ENCODE results near the gene LCNL1.

Gene LCNL1

GRCh38 chr9:136942112-136942880, 40.5 kb upstream of the LCNL1 start:
- H3K36me3 ChIP-seq (ENCODE audit: control insufficient read depth in 1 of 2, insufficient read depth in 2 of 2, low read length in 2 of 2): peaks cover 13 to 47% of the 10 kb centered on the region in 2 donors
- H3K27me3 ChIP-seq (ENCODE audit: low read depth, low read length): no peaks in the 10 kb centered on the region
- H3K4me1 ChIP-seq (ENCODE audit: control insufficient read depth in 1 of 2, insufficient read depth in 2 of 2, low read length in 2 of 2): peaks cover 0 to 15% of the 10 kb centered on the region in 2 donors
- no peak overlapping the region for H3K4me3 ChIP-seq (ENCODE audit: low read depth in 1 of 2, low read length in 2 of 2)
- H3K27ac ChIP-seq (ENCODE audit: low read length): no peak overlapping the region
- no peaks in the 10 kb centered on the region for H3K9me3 ChIP-seq (ENCODE audit: control insufficient read depth in 1 of 2, low read length in 2 of 2)

GRCh38 chr9:136942881-136943230, 39.9 kb upstream of the LCNL1 start:
- Histone ChIP-seq H3K9me3 (ENCODE audit: control insufficient read depth in 1 of 2, low read length in 2 of 2) (no peaks in the 10 kb centered on the region), H3K4me3 (ENCODE audit: low read depth in 1 of 2, low read length in 2 of 2) (peak overlapping the region in 1 of 2 donors; percentile 95), H3K36me3 (ENCODE audit: control insufficient read depth in 1 of 2, insufficient read depth in 2 of 2, low read length in 2 of 2) (peaks cover 13 to 42% of the 10 kb centered on the region in 2 donors), H3K4me1 (ENCODE audit: control insufficient read depth in 1 of 2, insufficient read depth in 2 of 2, low read length in 2 of 2) (peaks cover 0 to 15% of the 10 kb centered on the region in 2 donors), H3K27ac (ENCODE audit: low read length) (no peak overlapping the region), H3K27me3 (ENCODE audit: low read depth, low read length) (no peaks in the 10 kb centered on the region)

- Histone ChIP-seq H3K36me3 (ENCODE audit: control insufficient read depth in 1 of 2, insufficient read depth in 2 of 2, low read length in 2 of 2) (peaks cover 13 to 42% of the 10 kb centered on the region in 2 donors), H3K27ac (ENCODE audit: low read length) (peak overlapping the region; percentile 23), H3K4me1 (ENCODE audit: control insufficient read depth in 1 of 2, insufficient read depth in 2 of 2, low read length in 2 of 2) (peaks cover 0 to 15% of the 10 kb centered on the region in 2 donors), H3K9me3 (ENCODE audit: control insufficient read depth in 1 of 2, low read length in 2 of 2) (no peaks in the 10 kb centered on the region), H3K27me3 (ENCODE audit: low read depth, low read length) (no peaks in the 10 kb centered on the region), H3K4me3 (ENCODE audit: low read depth in 1 of 2, low read length in 2 of 2) (peak overlapping the region; percentile 56 to 95)
These were observed 39.2 kb upstream of the LCNL1 start for GRCh38 chr9:136943291-136944211.

DNA sequence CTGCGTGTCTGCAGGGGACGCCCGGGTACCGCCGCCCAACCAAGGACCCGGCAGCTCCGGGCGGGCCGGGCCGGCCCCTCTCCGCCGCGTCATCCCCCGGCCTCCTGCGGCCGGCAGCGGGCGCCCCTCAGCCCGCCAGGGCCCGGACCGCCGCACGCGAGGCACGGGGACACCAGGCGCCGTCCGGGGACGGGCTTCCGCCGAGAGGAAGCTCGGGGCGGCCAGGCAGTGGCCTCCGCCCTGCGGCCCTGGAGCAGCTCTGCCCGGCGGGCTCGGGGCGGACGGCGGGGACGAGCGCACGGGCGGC, 38.6 kb upstream of the LCNL1 start:
- Histone ChIP-seq H3K36me3 (ENCODE audit: control insufficient read depth in 1 of 2, insufficient read depth in 2 of 2, low read length in 2 of 2) (peaks cover 13 to 39% of the 10 kb centered on the region in 2 donors), H3K4me1 (ENCODE audit: control insufficient read depth in 1 of 2, insufficient read depth in 2 of 2, low read length in 2 of 2) (peaks cover 0 to 16% of the 10 kb centered on the region in 2 donors), H3K9me3 (ENCODE audit: control insufficient read depth in 1 of 2, low read length in 2 of 2) (no peaks in the 10 kb centered on the region), H3K4me3 (ENCODE audit: low read depth in 1 of 2, low read length in 2 of 2) (peak overlapping the region; percentile 56 to 95), H3K27me3 (ENCODE audit: low read depth, low read length) (no peaks in the 10 kb centered on the region), H3K27ac (ENCODE audit: low read length) (peak overlapping the region; percentile 23)

DNA sequence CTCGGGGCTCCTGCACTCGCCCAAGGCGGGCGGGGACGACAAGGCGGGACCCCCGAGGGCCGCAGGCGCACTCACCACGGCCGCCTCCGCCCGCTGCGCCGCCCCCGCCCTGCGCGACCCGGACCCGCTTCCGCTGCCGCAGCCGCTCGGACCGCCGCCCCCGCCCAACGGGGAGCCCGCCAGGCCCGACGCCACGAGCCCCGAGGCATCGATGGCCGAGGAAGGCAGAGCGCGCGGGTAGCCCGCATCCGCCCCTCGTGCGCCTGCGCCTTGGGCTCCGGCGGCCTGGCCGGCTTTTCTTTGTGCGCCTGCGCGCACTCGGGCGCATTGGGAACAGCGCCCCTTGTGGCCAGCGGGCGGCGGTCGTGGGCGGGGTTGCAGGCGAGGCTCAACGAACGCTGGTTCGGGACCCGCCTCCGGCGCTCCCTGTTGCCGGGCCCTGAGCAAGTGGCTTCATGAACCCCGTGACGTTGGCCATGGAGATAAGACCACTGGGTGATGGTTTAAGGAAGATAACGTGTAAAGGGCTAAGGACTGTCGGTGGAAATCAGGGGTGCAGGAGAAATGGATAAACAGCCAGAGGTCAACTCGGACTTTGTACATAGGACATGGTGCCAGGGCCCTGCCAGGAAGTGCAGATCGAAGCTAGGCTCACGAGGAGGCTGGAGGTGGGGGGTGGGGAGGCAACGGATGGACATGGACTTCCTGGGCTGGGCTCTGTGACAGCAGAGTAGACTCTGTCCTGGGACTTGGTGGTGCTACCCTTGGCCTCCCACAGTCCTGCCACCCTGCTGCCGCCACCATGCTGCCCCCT, 38.1 kb upstream of the LCNL1 start, which contains the start of the genes C8G and FBXW5:
Gene C8G (plus strand): TSS at position 725 of the 814 bp plus-strand sequence. CDS start 78 bp downstream, at position 803.
Gene FBXW5 (minus strand): TSS at position 220 of the 814 bp plus-strand sequence. CDS start 655 bp downstream, outside the sequence.
- no peaks in the 10 kb centered on the region for H3K27me3 ChIP-seq (ENCODE audit: low read depth, low read length)
- H3K9me3 ChIP-seq (ENCODE audit: control insufficient read depth in 1 of 2, low read length in 2 of 2): no peaks in the 10 kb centered on the region
- peaks cover 12 to 34% of the 10 kb centered on the region in 2 donors for H3K36me3 ChIP-seq (ENCODE audit: control insufficient read depth in 1 of 2, insufficient read depth in 2 of 2, low read length in 2 of 2)
- H3K4me1 ChIP-seq (ENCODE audit: control insufficient read depth in 1 of 2, insufficient read depth in 2 of 2, low read length in 2 of 2): peaks cover 0 to 20% of the 10 kb centered on the region in 2 donors
- peak within 1 kb of the TSS; percentile 23 for H3K27ac ChIP-seq (ENCODE audit: low read length)
- H3K4me3 ChIP-seq (ENCODE audit: low read depth in 1 of 2, low read length in 2 of 2): peak within 1 kb of the TSS; percentile 56 to 95

GRCh38 chr9:136945333-136946227, 37.2 kb upstream of the LCNL1 start:
- H3K9me3 ChIP-seq (ENCODE audit: control insufficient read depth in 1 of 2, low read length in 2 of 2): no peaks in the 10 kb centered on the region
- H3K36me3 ChIP-seq (ENCODE audit: control insufficient read depth in 1 of 2, insufficient read depth in 2 of 2, low read length in 2 of 2): peaks cover 7 to 25% of the 10 kb centered on the region in 2 donors
- no peak overlapping the region for H3K4me3 ChIP-seq (ENCODE audit: low read depth in 1 of 2, low read length in 2 of 2)
- no peaks in the 10 kb centered on the region for H3K27me3 ChIP-seq (ENCODE audit: low read depth, low read length)
- no peak overlapping the region for H3K27ac ChIP-seq (ENCODE audit: low read length)
- H3K4me1 ChIP-seq (ENCODE audit: control insufficient read depth in 1 of 2, insufficient read depth in 2 of 2, low read length in 2 of 2): peaks cover 0 to 26% of the 10 kb centered on the region in 2 donors

DNA sequence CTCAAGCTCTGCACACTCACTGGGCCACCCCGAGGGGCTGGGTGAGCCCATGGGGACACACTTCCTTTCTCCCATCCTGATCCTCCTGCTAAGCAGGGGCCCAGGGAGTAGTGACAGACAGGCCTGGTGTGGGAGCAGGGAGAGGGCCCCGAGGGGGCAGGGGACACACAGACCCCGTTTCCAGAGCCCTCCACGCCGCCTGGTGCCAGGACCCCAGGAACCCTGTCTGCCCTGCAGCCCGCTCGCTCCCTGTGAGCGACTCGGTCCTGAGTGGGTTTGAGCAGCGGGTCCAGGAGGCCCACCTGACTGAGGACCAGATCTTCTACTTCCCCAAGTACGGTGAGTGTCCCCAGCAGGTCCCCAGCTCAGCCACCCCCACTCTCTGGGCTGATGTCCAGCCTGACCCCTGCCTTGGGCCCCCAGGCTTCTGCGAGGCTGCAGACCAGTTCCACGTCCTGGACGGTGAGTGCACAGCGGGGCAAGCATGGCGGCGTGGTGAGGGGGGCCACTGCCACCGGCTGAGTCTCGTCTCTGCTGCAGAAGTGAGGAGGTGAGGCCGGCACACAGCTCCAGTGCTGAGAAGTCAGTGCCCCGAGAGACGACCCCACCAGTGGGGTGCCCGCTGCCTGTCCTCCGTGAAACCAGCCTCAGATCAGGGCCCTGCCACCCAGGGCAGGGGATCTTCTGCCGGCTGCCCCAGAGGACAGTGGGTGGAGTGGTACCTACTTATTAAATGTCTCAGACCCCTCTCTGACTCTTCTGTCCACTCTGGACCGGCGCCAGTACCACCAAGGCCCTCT, 36.4 kb upstream of the LCNL1 start:
- Histone ChIP-seq H3K9me3 (ENCODE audit: control insufficient read depth in 1 of 2, low read length in 2 of 2) (no peaks in the 10 kb centered on the region), H3K27me3 (ENCODE audit: low read depth, low read length) (no peaks in the 10 kb centered on the region), H3K4me1 (ENCODE audit: control insufficient read depth in 1 of 2, insufficient read depth in 2 of 2, low read length in 2 of 2) (peaks cover 0 to 28% of the 10 kb centered on the region in 2 donors), H3K4me3 (ENCODE audit: low read depth in 1 of 2, low read length in 2 of 2) (no peak overlapping the region), H3K36me3 (ENCODE audit: control insufficient read depth in 1 of 2, insufficient read depth in 2 of 2, low read length in 2 of 2) (peaks cover 5 to 17% of the 10 kb centered on the region in 2 donors), H3K27ac (ENCODE audit: low read length) (no peak overlapping the region)

- Histone ChIP-seq H3K36me3 (ENCODE audit: control insufficient read depth in 1 of 2, insufficient read depth in 2 of 2, low read length in 2 of 2) (peaks cover 0 to 9% of the 10 kb centered on the region in 2 donors), H3K27me3 (ENCODE audit: low read depth, low read length) (no peaks in the 10 kb centered on the region), H3K9me3 (ENCODE audit: control insufficient read depth in 1 of 2, low read length in 2 of 2) (no peaks in the 10 kb centered on the region), H3K27ac (ENCODE audit: low read length) (no peak overlapping the region), H3K4me3 (ENCODE audit: low read depth in 1 of 2, low read length in 2 of 2) (no peak overlapping the region), H3K4me1 (ENCODE audit: control insufficient read depth in 1 of 2, insufficient read depth in 2 of 2, low read length in 2 of 2) (peaks cover 0 to 28% of the 10 kb centered on the region in 2 donors)
These were observed 35.5 kb upstream of the LCNL1 start for GRCh38 chr9:136947028-136947891.

GRCh38 chr9:136947955-136948510, 34.8 kb upstream of the LCNL1 start:
- H3K36me3 ChIP-seq (ENCODE audit: control insufficient read depth in 1 of 2, insufficient read depth in 2 of 2, low read length in 2 of 2): peaks cover 0 to under 1% of the 10 kb centered on the region in 2 donors
- H3K4me1 ChIP-seq (ENCODE audit: control insufficient read depth in 1 of 2, insufficient read depth in 2 of 2, low read length in 2 of 2): peaks cover 0 to 22% of the 10 kb centered on the region in 2 donors
- no peaks in the 10 kb centered on the region for H3K9me3 ChIP-seq (ENCODE audit: control insufficient read depth in 1 of 2, low read length in 2 of 2)
- no peaks in the 10 kb centered on the region for H3K27me3 ChIP-seq (ENCODE audit: low read depth, low read length)
- H3K27ac ChIP-seq (ENCODE audit: low read length): no peak overlapping the region
- no peak overlapping the region for H3K4me3 ChIP-seq (ENCODE audit: low read depth in 1 of 2, low read length in 2 of 2)
